HG02938 (cell line): Measurements from ENCODE around the gene STOX1.
"Not testable (repeated sequence)": the region's sequence is repeated elsewhere in the genome, so short reads cannot be mapped to it uniquely, and the experiment has no call there.

Experiments
- ATAC-seq: cut with Tn5 transposase; IDR thresholded peaks from one replicate; pipeline ENCODE4 v1.9.1; 2021; ENCODE audit warnings: mild to moderate bottlenecking, moderate library complexity; ENCODE audit not compliant: unreplicated experiment

Gene STOX1

GRCh38 chr10:68876246-68877138 is 49.2 kb downstream of the STOX1 start:
- ATAC-seq = no peak

- no peak for ATAC-seq
These were observed 50.3 kb downstream of the STOX1 start for GRCh38 chr10:68877482-68878110.

GRCh38 chr10:68878496-68878895 is 51.2 kb downstream of the STOX1 start:
- ATAC-seq = no peak

DNA sequence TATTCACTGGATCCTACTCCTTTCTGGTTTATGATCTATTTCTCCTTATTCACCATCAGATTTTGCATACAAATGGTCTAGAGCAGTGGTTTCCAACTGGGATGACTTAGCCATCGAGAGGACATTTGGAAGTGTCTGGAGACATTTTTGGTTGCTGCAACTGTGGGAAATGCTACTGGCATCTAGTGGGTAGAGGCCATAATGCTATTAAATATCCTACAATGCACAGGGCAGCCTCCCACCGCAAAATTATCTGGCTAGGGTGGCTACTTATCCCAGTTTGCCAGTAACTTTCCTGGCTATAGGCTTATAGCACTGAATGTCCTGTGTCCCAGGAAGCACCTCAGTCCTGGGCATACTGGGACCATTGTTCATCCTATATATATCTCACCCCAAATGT is 52.3 kb downstream of the STOX1 start:
- ATAC-seq = no peak

GRCh38 chr10:68880181-68880580 is 52.9 kb downstream of the STOX1 start:
- ATAC-seq = no peak

- no peak for ATAC-seq
These were observed 67.7 kb downstream of the STOX1 start for GRCh38 chr10:68895041-68895440.

- no peak for ATAC-seq
These were observed 70.0 kb downstream of the STOX1 start for GRCh38 chr10:68897336-68897741.

- no peak for ATAC-seq
These were observed 71.9 kb downstream of the STOX1 start for GRCh38 chr10:68899186-68899745.

- peak; percentile 20 for ATAC-seq
These were observed 73.2 kb downstream of the STOX1 start for GRCh38 chr10:68900427-68901104.

- ATAC-seq = peak; percentile 96
These were observed 74.0 kb downstream of the STOX1 start, which contains the start of gene DDX50 for GRCh38 chr10:68901105-68901927. Gene DDX50 (plus strand): TSS chr10:68901315. CDS start chr10:68901385, 70 bp downstream.

DNA sequence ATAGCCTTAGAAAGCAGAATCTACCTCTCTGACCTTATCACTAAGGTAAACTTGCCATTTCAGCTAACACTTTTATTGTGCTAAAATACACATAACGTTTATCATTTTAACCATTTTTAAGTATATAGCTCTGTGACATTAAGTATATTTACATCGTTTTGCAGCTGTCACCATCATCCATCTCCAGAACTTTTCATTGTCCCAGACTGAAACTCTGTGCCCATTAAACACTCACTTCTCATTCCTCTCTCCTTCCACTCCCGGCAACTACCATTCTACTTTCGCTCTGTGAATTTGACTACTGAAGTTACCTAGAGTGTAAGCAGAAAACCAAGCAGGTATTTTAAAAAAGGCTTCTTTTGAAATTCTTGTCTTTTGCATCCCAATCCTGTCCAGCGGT is 75.1 kb downstream of the STOX1 start:
- ATAC-seq = no peak

DNA sequence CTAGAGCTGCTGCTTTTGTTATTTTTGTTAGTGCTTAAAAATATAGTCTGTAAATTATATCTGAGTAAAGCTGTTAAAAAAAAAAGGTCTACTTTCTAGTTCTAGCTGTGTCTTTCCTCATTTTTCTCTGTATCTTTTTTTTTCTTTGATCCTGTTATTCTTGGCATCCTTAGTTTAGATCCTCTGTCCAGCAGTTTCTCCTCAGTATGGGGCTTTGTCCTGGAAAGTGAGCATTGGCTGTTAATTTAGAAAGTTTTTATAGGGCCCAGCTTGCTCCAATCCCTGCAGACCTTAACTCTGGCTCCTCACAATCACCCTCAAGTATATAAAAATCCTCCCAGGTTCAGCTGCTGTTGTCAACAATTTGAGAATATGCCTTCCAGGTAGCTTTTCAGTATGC is 97.3 kb downstream of the STOX1 start:
- no peak for ATAC-seq

GRCh38 chr10:68925489-68925888 is 98.2 kb downstream of the STOX1 start:
- ATAC-seq = no peak

DNA sequence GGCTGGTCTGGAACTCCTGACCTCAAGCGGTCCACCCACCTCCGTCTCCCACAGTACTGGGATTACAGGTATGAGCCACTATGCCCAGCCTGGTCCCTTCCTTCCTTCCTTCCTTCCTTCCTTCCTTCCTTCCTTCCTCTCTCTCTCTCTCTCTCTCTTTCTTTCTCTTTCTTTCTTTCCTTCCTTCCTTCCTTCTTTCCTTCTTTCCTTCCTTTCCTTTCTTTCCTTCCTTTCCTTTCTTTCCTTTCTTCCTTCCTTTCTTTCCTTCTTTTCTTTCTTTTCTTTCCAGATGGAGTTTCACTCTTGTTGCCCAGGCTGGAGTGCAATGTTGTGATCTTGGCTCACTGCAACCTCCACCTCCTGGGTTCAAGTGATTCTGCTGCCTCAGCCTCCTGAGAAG is 101.8 kb downstream of the STOX1 start:
- not testable (repeated sequence) for ATAC-seq

DNA sequence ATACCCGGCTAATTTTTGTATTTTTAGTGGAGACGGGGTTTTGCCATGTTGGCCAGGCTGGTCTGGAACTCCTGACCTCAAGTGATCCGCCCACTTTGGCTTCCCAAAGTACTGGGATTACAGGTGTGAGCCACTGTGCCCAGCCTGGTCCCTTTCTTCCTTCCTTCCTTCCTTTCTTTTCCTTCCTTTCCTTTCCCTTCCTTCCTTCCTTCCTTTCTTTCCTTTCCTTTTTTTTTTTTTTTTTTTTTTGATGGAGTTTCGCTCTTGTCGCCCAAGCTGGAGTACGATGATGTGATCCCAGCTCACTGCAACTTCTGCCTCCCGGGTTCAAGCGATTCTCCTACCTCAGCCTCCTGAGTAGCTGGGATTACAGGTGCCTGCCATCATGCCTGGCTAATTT is 102.6 kb downstream of the STOX1 start:
- not testable (repeated sequence) for ATAC-seq

DNA sequence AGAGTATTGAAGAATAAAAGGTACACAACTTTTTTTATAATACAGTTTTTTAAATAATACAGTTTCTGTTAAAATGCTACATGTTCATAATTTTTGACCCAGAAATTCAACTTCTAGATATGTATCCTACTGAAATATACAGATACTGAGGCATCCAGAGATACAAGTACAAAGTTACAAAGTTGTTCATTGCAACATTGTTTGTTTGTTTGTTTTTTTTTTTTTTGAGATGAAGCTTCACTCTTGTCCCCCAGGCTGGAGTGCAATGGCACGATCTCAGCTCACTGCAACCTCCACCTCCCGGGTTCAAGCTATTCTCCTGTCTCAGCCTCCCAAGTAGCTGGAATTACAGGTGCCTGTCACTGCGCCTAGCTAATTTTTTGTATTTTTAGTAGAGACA is 105.5 kb downstream of the STOX1 start:
- not testable (repeated sequence) for ATAC-seq

GRCh38 chr10:68934994-68935393 is 107.7 kb downstream of the STOX1 start:
- ATAC-seq = no peak

GRCh38 chr10:68938117-68938516 is 110.8 kb downstream of the STOX1 start:
- no peak for ATAC-seq

GRCh38 chr10:68938884-68939283 is 111.6 kb downstream of the STOX1 start:
- ATAC-seq = no peak

DNA sequence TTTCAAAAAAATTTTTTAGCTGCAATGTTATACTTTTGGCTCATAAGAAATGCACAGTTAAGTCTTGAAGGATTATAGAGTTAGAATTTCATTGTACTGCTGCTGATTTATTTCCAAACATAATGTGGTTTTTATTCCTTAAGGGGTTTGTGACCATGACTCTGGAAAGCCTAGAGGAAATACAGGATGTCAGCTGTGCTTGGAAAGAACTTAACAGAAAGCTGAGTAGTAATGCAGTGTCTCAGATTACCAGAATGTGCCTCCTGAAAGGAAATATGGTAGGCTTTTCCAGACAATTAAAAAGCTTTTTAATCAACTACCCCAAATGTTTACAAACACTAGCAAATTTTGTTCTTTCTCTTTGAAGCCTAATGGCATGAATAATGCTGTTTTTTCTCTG is 113.6 kb downstream of the STOX1 start:
- not testable (repeated sequence) for ATAC-seq
